Stimulated activated CD4-positive, alpha-beta T cell treated with anti-CD3 and anti-CD28 coated beads, Interleukin-12 subunit alpha, Interleukin-12 subunit beta, amount 100 ng/mL, for 24 hours (primary cell): ENCODE results near the gene IFT27.
"Not testable (repeated sequence)": the region's sequence is repeated elsewhere in the genome, so short reads cannot be mapped to it uniquely, and the experiment has no call there.

Experiments
- DNase-seq, 2 experiments: peaks; one replicate each; pipeline ENCODE4 v3.0.0-alpha.2; 2020; ENCODE audit warnings: low read depth in 2 of 2

IFT27 gene

DNA sequence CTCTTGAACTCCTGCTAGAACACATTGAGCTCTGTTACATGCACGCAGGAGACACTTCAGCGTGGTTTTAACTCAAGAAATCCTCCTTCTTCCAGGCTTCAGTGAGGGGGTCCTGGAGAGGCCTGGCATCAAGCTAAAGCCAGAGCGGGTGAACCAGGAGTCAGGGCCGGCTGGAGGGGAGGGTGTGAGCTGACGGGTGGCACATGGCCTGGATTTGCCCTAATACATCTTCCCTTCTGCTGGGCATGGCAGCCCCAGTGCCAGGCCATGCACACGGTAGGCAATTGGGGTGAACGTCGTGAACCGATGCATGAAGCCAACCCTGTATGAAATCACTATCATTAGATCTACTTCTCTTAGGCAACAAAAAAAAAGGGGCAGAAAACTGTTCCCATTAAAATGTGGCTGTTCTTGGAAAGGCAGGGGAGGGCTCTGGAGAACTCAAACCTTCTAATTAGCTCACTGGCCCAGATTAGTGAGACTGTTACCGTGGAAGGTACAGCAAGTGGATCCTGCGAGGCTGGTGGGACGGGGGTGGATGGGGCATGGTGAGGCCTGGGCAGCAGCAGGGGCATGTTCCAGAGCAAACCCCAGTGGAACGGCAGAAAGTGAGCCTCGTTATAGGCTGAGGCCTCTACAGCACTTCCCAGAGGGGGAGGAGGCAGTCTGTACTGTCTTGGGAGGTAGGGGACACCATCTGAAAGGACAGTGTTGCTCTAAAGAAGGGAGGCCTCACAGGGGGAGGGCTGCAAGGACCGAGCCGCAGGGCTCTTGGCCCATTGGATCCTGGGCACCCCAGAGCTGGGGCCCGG, 10.6 kb downstream of the IFT27 start:
- no peak for DNase-seq

DNA sequence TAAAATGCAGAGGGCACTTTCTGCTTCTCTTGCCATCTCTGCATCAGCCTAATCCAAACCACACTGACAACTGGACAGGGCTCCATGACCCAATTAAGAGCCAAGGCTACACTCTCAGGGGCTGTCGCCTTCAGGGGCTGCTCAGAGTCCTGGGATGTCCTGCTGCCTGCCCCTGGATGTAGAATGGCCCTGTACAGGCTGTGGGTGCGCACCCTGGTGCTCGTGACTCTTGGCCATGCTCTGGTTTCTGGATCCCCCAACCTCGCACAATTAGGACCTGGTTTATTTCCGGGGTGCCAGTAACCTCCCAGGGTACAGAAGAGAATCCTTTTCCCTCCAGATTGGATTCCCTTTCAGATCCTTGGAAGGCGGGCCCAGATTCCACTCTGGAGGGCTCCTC, 11.3 kb downstream of the IFT27 start:
- no peak for DNase-seq

DNA sequence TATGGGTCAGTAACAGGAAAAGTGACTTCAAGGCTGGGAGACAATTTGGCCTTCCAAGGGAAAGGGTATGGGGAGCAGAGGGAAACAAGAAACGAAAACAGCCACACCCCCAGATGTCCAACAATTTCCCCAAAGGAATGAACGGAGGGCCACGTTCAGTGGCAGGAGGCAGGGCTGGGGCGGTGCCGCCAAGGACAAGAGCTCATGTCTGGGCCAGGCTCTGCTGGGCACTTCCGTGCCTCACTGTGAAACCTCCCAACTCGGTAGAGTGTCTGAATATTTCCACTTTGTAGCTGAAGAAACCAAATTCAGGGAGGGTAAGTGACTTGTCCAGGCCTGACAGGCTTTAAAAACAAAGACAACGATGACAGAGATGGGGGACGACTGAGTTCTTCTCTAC, 11.9 kb downstream of the IFT27 start:
- DNase-seq = no peak

- no peak for DNase-seq
Measured at GRCh38 chr22:36763576-36763975, 12.3 kb downstream of the IFT27 start.

GRCh38 chr22:36762687-36763260, 13.1 kb downstream of the IFT27 start:
- DNase-seq = no peak

- no peak for DNase-seq
Measured at GRCh38 chr22:36761553-36762240, 14.2 kb downstream of the IFT27 start.

DNA sequence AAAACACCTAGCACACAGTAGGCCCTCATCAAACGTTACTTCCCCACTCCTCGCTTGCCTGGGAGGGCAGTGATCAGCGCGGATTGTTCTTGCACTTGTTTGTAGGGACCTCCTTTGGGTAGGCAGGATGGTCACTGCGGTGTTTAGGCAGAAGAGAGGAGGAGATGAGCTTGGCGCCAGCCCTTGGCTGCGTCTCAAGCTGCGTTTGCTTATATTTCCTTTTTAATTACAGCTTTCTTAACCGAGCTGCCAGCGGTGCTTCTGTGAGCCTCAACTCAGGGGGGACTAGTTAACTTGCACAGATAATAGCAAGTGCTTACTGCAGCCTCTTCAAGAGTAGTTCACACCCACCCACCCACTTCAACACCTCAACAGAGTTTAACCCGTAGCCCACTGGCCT, 15.1 kb downstream of the IFT27 start:
- DNase-seq = no peak

- no peak for DNase-seq
Measured at GRCh38 chr22:36759481-36760159, 16.3 kb downstream of the IFT27 start.

- no peak for DNase-seq
Measured at GRCh38 chr22:36758792-36759271, 17.1 kb downstream of the IFT27 start.

GRCh38 chr22:36757668-36758211, 18.2 kb downstream of the IFT27 start:
- peak; percentile 33 to 75 for DNase-seq

GRCh38 chr22:36756746-36757655, 18.9 kb downstream of the IFT27 start:
- DNase-seq = no peak

DNA sequence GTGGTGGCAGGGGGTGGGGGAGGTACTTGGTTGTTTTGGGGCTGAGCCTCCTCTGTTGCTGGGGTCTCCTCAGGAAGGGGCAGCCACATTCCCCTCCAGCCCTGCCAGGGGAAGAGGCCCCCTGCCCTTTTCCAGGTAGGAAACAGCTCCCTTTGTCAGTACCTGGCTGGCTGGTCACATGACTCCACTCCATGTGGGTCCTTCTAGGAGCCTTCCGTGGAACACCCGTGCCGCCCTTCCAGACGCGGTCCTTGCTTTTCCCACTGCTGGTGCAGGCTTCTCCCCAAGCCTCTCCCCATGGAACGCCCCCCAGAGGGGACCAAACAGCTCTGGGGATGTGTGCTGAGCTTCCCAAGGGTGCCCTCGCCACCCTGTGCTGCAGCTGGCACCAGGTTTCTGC, 19.9 kb downstream of the IFT27 start:
- DNase-seq = no peak

- DNase-seq = no peak
Measured at GRCh38 chr22:36755316-36755715, 20.6 kb downstream of the IFT27 start.

GRCh38 chr22:36754881-36755280, 21.0 kb downstream of the IFT27 start:
- DNase-seq = not testable (repeated sequence)

GRCh38 chr22:36753916-36754315, 22.0 kb downstream of the IFT27 start:
- DNase-seq = no peak

GRCh38 chr22:36753120-36753802, 22.7 kb downstream of the IFT27 start:
- DNase-seq = no peak

DNA sequence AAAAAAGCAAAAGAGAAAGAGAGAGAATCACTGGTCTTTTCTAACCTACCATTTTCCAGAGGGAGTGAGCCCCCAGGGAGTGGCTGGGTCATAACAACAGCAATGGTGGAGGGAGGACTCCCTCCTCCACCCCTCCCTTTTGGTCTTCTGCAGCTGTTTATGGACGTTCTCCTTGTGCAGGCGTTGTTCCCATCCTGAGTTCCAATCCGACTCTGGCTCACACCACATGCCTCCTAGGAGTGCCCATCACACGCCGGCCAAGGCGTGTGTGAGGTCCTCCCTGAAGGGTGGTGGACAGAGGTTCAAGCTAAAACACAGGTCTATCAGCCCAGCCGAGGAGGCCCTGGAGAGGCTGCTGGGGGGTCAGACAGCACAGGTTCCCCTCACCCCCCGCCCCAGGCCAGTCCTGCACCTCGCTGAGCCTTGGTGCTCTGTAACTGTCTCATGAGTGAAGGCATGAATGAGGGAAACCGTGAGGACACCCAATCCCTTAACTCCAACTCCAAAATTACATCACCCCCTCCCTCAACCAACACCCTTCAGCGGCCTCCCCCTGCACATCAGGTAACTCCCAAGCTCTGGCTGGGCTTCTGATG, 29.4 kb downstream of the IFT27 start:
- DNase-seq = no peak

DNA sequence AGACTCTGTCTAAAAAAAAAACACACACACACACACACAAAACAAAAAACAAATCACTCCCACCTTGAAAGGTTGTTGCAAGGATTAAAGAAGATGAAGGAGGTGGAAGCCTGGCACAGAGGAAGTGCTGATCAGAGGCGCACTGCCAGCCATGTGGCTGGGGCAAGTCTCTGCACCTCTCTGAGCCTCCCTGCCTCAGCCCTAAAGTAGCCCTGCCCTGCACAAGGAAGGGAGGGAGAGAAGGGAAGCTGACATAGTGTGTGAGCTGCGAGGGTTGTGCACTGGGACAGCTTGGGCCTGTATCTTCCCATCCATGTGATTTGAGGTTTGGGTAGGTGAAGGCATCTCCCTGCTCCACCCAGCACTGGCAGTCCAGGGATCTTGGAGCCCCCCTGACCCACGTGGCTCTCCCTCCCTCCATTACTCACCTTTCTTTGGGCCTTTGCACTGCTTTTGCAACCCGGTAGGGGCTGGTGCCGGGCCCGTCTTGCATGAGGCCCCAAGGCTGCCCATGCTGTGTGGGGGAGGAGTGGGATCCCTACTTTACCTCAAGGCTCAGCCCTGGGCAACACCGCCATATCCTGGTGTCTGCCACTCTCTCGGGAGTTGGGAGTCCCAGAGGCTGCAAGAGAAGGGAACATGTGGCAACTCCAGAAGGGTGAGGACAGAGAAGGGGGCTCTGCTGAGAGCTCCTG, 30.5 kb downstream of the IFT27 start:
- DNase-seq = no peak

DNA sequence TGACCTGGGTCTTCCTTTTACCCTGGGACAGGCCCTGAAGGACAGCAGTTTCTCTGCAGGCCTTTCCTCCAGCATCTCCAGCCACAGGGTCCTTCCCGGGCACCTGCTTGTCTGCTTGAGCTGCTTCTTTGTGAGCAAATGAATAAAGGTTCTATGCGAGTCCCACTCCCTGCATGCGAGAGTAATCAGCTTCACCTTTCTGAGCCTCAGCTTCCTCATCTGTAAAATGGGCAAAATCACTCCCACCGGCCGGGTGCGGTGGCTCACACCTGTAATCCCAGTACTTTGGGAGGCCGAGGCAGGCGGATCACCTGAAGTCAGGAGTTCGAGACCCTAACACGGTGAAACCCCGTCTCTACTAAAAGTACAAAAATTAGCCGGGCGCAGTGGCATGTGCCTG, 31.1 kb downstream of the IFT27 start:
- no peak for DNase-seq
